Ishikawa (cell line): Measurements from ENCODE around the gene TIMP2.

Experiments used
- CEBPB ChIP-seq: IDR thresholded peaks from 2 replicates; pipeline ENCODE4 v1.6.1; 2012
- CREB1 ChIP-seq: IDR thresholded peaks from 2 replicates; pipeline ENCODE4 v1.6.1; 2012; ENCODE audit warnings: low read depth
- EGR1 ChIP-seq: IDR thresholded peaks from 2 replicates; pipeline ENCODE4 v1.6.1; 2012
- EP300 ChIP-seq: IDR thresholded peaks from 2 replicates; pipeline ENCODE4 v1.6.1; 2012; ENCODE audit warnings: borderline replicate concordance
- FOXM1 ChIP-seq: IDR thresholded peaks from 2 replicates; pipeline ENCODE4 v1.6.1; 2012; ENCODE audit warnings: low read depth, borderline replicate concordance
- RAD21 ChIP-seq: IDR thresholded peaks from 2 replicates; pipeline ENCODE4 v1.6.1; 2012; ENCODE audit warnings: low read depth
- TEAD4 ChIP-seq: IDR thresholded peaks from 2 replicates; pipeline ENCODE4 v1.6.1; 2012
- YY1 ChIP-seq: IDR thresholded peaks from 2 replicates; pipeline ENCODE4 v1.6.1; 2012; ENCODE audit warnings: low read depth
- ZBTB7A ChIP-seq: IDR thresholded peaks from 2 replicates; pipeline ENCODE4 v1.6.1; 2012; ENCODE audit warnings: low read depth
- TF ChIP-seq, protein P1 (sequence below): IDR thresholded peaks from 2 replicates; pipeline ENCODE4 v1.6.1; 2012
- TF ChIP-seq, protein P2 (sequence below): IDR thresholded peaks from 2 replicates; pipeline ENCODE4 v1.6.1; 2012; ENCODE audit warnings: low read depth, mild to moderate bottlenecking

DNA sequence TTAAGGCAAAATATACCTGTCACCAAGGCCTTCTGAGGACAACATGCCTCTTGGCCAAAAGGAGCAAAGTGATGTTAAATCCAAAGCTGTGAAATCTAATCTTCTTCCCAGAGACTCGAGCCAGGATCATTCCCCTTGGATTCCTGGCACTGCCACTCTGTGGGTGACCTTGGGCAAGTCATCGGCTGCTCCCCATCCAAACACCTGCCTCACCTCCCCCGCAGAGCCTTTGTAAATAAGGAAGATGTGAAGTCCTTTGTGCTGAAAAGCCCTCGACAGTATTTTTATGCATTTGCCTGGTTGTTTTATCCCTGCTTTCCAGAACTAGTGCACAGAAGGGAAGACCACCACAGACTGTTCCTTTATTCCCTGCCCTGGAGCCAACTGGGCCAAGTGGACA lies 16.8 kb downstream of the TIMP2 start:
- no peak for TF ChIP-seq ZBTB7A
- no peak for TF ChIP-seq FOXM1
- TF ChIP-seq, protein P1, sequence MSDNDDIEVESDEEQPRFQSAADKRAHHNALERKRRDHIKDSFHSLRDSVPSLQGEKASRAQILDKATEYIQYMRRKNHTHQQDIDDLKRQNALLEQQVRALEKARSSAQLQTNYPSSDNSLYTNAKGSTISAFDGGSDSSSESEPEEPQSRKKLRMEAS, result no peak
- TF ChIP-seq, protein P2, sequence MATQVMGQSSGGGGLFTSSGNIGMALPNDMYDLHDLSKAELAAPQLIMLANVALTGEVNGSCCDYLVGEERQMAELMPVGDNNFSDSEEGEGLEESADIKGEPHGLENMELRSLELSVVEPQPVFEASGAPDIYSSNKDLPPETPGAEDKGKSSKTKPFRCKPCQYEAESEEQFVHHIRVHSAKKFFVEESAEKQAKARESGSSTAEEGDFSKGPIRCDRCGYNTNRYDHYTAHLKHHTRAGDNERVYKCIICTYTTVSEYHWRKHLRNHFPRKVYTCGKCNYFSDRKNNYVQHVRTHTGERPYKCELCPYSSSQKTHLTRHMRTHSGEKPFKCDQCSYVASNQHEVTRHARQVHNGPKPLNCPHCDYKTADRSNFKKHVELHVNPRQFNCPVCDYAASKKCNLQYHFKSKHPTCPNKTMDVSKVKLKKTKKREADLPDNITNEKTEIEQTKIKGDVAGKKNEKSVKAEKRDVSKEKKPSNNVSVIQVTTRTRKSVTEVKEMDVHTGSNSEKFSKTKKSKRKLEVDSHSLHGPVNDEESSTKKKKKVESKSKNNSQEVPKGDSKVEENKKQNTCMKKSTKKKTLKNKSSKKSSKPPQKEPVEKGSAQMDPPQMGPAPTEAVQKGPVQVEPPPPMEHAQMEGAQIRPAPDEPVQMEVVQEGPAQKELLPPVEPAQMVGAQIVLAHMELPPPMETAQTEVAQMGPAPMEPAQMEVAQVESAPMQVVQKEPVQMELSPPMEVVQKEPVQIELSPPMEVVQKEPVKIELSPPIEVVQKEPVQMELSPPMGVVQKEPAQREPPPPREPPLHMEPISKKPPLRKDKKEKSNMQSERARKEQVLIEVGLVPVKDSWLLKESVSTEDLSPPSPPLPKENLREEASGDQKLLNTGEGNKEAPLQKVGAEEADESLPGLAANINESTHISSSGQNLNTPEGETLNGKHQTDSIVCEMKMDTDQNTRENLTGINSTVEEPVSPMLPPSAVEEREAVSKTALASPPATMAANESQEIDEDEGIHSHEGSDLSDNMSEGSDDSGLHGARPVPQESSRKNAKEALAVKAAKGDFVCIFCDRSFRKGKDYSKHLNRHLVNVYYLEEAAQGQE, result no peak
- no peak for TF ChIP-seq EGR1
- TF ChIP-seq CEBPB, result no peak
- TF ChIP-seq CREB1, result no peak
- TF ChIP-seq EP300, result no peak
- TF ChIP-seq TEAD4, result no peak
- TF ChIP-seq YY1, result no peak
- no peak for TF ChIP-seq RAD21
